HG03103 (cell line): ENCODE data around the gene DAGLB.
A peak's percentile ranks its signal among the peaks of the same experiment; 100 is the strongest.
"Not testable (repeated sequence)": the region's sequence is repeated elsewhere in the genome, so short reads cannot be mapped to it uniquely, and the experiment has no call there.

Experiments
- ATAC-seq: cut with Tn5 transposase; IDR thresholded peaks from one replicate; pipeline ENCODE4 v1.9.1; 2021; ENCODE audit warnings: low read depth; ENCODE audit not compliant: unreplicated experiment

DAGLB gene

GRCh38 chr7:6463609-6464008, 15.9 kb upstream of the DAGLB start:
- not testable (repeated sequence) for ATAC-seq

DNA sequence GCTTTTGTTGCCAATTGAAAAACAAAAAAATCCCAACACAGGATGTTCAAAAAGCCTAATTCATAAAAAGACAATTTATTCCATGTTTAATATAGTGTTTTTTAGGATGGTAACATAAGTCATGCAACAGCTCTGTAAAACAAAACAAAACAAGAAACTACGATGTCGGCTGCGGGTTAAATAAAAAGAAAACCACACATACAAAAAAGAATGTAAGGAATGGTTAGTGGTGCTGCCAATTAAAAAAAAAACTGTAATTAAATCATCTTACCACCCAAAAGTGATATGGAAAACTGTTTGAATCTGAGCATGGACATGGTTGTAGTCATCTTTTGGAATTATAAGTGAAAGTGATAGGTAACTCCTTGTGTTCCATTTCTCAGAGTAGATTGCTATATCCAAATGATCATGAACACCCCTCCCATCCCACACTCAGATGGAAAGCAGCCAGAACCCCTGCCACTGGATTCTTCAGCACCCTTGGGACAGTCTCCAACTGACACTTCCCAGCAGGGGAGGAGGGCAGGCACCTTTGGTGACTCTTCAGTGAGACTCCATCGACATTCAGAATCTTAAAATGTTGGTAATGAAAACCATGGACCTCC, 14.3 kb upstream of the DAGLB start:
- ATAC-seq = no peak

DNA sequence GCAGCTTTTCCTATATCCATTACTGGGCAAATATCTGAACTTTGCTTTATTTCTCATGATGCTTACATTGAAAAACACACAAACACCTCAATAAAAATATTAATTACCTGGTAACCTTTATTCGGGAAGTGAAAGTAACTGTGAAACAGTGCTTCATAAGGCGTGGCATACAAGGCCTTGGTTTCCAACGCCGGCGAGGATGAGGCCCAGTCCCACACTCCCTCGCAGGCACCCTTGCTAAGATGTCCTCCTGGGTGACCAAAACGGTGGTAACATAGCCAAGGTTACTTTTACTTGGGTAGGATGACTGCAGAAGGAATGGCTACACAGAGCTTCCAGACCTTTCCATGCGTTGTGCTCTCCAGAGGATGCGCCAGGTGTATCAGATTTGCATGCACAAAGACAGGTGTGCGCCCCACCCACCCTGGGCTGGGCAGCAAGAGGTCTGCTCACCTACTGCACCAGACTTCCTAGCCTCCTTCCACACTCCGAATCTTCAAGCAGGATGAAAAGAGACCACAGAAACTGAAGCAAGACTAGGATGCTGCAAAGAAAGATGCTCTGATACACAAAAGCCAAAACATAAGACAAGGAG, 13.3 kb upstream of the DAGLB start:
- ATAC-seq = no peak

- no peak for ATAC-seq
Observed at GRCh38 chr7:6460303-6460702, 12.5 kb upstream of the DAGLB start.

GRCh38 chr7:6458676-6459075, 10.9 kb upstream of the DAGLB start:
- ATAC-seq = not testable (repeated sequence)

DNA sequence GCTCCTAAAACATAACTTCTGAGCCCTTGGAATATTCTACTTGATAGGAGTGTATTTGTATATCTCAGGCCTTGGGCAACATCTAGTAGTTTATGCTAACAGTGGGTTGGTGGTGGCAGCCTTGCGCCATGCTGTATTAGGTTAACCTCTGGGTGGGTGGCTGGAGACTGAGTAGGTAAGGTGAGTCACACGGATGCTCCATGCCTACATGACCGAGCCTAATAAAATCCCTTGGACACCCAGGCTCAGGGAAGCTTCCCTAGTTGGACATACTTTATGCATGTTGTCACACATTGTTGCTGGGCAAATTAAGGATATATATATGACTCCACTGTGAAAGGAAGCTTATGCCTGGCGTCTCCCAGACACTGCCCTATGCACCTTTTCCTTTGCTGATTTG, 6.0 kb upstream of the DAGLB start:
- no peak for ATAC-seq

DNA sequence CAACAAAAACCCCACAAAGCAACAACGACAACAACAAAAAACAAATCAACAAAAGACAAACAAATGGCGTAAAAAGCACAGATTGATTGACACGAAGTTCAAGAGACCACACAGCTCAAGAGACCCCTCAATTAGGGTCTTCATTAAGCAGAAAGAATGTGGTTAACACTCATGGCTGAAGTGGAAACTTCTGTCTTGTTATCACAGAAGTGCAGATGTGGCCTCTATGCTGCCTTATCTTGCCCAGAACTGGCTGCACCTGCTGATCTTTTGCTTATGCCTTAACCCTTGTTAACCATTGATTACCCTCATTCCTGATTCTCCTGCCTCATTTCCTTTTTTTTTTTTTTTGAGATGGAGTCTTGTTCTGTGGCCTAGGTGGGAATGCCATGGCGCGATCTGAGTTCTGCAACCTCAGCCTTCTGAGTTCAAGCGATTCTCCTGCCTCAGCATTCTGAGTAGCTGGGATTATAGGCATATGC, 3.5 kb upstream of the DAGLB start:
- ATAC-seq = no peak

GRCh38 chr7:6450591-6450990, 2.8 kb upstream of the DAGLB start:
- ATAC-seq = not testable (repeated sequence)

DNA sequence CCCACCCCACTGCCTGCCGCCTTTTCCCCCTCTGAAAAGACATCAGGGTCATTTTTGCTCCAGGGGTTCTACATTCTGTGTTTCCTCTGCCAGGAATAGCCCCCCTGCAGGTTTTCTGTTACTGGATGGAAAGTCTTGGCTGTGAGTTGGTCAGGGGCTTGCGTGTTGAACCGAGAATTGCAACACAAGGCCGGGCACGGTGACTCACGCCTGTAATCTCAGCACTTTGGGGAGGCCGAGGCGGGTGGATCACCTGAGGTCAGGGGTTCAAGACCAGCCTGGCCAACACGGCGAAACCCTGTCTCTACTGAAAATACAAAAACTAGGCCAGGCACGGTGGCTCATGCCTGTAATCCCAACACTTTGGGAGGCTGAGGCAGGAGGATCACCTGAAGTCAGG, 2.1 kb upstream of the DAGLB start:
- not testable (repeated sequence) for ATAC-seq

GRCh38 chr7:6448943-6449543, 1.3 kb upstream of the DAGLB start:
- ATAC-seq = no peak

DNA sequence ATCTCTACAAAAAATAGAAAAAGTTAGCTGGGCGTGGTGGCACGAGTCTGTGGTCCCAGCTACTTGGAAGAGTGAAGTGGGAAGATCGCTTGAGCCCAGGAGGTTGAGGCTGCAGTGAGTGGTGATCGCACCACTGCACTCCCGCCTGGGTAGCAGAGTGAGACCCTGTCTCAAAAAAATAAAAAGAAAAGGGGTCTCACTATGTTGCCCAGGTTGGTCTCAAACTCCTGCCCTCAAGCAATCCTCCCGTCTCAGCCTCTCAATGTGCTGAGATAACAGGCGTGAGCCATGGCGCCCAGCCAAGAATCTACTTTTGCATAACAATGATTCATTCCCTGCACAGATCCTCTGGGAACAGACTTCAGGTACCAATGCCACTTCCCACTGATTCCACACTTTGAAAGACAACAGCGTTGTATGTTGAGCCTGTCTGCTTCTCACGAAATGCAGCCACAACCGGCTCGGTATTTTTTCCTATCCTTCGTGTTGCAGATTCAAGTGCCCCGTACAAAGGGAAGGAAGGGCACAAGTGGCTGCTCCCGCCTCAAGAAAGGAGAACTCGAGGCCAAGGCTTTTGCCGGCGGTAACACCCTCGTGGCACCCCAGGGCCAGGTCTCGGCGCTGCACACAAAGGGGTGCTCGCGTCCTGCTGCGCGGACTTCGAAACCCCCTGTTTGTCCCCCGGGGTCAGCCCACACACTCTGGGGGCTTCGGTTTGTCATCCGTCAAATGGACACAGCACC, 745 bp downstream of the DAGLB start:
- peak; percentile 37 for ATAC-seq

DNA sequence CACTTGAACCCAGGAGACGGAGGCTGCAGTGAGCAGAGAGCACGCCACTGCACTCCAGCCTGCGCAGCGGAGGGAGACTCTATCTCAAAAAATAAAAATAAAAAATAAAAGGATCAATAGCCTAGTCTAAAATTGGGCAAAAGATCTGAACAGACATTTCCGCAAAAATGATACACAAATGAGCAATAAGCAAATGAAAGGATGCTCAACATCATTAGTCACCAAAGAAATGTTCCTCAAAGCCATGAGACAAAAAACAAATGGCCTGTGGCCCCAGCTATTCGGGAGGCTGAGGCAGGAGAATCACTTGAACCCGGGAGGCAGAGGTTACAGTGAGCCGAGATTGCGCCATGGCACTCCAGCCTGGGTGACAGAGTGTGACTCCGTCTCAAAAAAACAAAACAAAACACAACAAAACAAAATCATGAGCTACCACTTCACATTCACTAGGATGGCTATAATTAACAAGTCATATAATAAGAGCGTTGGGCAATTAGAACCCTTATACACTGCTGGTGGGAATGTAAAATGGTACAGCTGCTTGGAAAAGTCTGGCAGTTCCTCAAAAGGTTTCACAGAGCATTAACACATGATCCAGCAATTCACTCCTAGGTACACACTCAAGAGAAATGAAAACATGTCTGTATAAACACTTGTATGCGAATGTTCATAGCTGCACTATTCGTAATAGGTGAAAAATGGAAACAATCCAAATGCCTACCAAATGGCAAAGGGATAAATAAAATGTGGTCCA, 3.1 kb downstream of the DAGLB start:
- ATAC-seq = no peak

GRCh38 chr7:6443372-6443941, 4.3 kb downstream of the DAGLB start:
- no peak for ATAC-seq

GRCh38 chr7:6442114-6442513, 5.6 kb downstream of the DAGLB start:
- ATAC-seq = no peak

DNA sequence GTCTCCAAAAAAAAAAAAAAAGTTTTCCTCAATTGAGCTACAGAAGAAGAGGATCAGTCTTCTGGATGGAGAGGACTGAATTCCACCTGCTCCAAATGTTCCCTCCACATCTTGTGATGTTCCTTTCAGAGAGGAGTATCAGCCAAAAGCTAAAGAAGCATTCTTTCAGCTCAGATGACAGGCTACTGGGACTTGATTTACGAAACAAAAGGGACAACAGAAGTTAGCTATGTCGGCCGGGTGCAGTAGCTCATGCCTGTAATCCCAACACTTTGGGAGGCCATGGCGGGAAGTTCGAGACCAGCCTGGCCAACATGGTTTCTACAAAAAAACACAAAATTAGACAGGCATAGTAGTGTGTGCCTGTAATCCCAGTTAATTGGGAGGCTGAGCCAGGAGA, 7.4 kb downstream of the DAGLB start:
- no peak for ATAC-seq

DNA sequence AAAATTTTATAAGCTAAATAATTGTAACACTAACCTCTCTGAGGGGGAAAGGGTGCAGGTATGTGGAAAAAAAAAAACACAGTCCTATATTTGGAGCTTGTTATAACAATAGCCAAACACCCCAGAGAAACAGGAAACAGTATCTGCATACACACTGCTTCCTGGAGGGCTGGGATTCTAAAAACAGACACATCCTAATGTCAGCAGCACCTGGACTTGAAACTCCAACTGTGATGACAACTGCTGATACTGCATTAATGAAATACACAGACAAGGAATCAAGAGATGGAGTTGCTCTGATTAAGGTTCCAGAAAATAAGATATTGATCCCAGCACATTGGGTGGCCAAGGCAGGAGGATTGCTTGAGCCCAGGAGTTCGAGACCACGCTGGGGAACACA, 9.3 kb downstream of the DAGLB start:
- no peak for ATAC-seq

DNA sequence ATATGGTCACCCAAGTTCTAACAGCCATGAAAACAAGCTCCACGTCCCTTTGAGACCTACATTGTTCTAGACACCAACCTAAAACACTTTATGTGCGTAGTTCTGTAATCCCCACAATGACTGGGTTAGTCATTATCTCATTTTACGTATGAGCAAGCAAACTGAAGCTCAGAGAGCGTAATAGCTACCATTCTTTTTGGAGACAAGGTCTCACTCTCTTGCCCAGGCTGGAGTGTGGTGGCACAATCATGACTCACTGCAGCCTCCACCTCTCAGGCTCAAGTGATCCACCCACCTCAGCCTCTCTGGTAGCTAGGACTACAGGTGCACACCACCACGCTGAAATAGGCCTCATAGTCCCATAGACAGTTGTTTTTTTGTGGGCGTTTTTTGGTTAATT, 10.5 kb downstream of the DAGLB start:
- ATAC-seq = no peak

- no peak for ATAC-seq
Observed at GRCh38 chr7:6436385-6436685, 11.4 kb downstream of the DAGLB start.

- ATAC-seq = peak; percentile 64
Observed at GRCh38 chr7:6435486-6436384, 12.0 kb downstream of the DAGLB start.
